K562 (cell line): ENCODE data around the gene RXRB. TPM values are rescaled to one million over a fixed set of nuclear protein-coding genes. Genes with fewer than 3 reads are reported as not detected.

Experiments
- ATAC-seq: fragments of 200-7000 bp; cut with Tn5 transposase; 3 replicates; pipeline ENCODE4 v1.9.1; 2020; ENCODE audit warnings: moderate library complexity
- BruUV-seq: library from RNA; stranded (reverse); fragments of 400-500 nt; replicated peaks from 2 replicates; lab custom pipeline; 2021; lab: Mats Ljungman, UMichigan
- CTCF ChIA-PET: fragments of 300-600 bp; formaldehyde crosslinking; extraction: SDS; loops from one replicate; lab custom pipeline; 2021; ENCODE audit warnings: low intra/inter-chr PET ratio; lab: Yijun Ruan, JAX
- POLR2A ChIA-PET: fragments of 300-600, 350-650 bp; sonication (Branson Sonifier 250); formaldehyde crosslinking; extraction: SDS; loops from one replicate; lab custom pipeline; 2021; ENCODE audit warnings: antibody characterized with exemption, inconsistent platforms; lab: Yijun Ruan, JAX
- DNase-seq, 4 experiments: peaks; one replicate each; pipeline versions ENCODE4 v3.0.0 to v3.0.0-alpha.2; 2011 to 2018; ENCODE audit warnings: low spot score in 3 of 4, mixed read lengths in 3 of 4; ENCODE audit errors: extremely low read depth in 1 of 4
- FAIRE-seq: peaks from 2 replicates; lab custom pipeline; 2011; peaks lifted over from hg19 to GRCh38; lab: Jason Lieb, UNC
- H2AFZ ChIP-seq: 2 replicates; pipeline ENCODE4 v1.6.0; 2011; ENCODE audit warnings: low read depth, low read length, control low read depth, inconsistent platforms
- H3K27ac ChIP-seq: fragments of 200-600 bp; 3 replicates; pipeline ENCODE4 v1.8.0; 2011; ENCODE audit warnings: low read depth, mild to moderate bottlenecking, control low read depth, inconsistent platforms, low read length, moderate library complexity, mixed read lengths; ENCODE audit errors: extremely low read depth
- H3K27me3 ChIP-seq, 2 experiments: fragments of 300-600 bp in 1 of 2; 2 replicates in 1 of 2; 3 replicates in 1 of 2; pipeline versions ENCODE4 v1.6.0 to v1.8.0; 2011; ENCODE audit warnings: inconsistent platforms in 2 of 2, low read length in 2 of 2, mild to moderate bottlenecking in 1 of 2, mixed read lengths in 1 of 2, moderate library complexity in 1 of 2; ENCODE audit not compliant: control insufficient read depth in 2 of 2, insufficient read depth in 2 of 2
- H3K36me3 ChIP-seq: fragments of 300-600 bp; 3 replicates; pipeline ENCODE4 v1.8.0; 2011; ENCODE audit warnings: mild to moderate bottlenecking, low read length, inconsistent platforms; ENCODE audit not compliant: control insufficient read depth, insufficient read depth
- H3K4me1 ChIP-seq, 2 experiments: fragments of 200-600 bp in 1 of 2; replicated peaks in 1 of 2; 2 replicates in 1 of 2; 3 replicates in 1 of 2; pipeline versions ENCODE4 v1.5.1 to v1.8.0; 2011; ENCODE audit warnings: inconsistent platforms in 2 of 2, low read length in 2 of 2, mild to moderate bottlenecking in 1 of 2, mixed read lengths in 1 of 2, moderate library complexity in 1 of 2; ENCODE audit not compliant: control insufficient read depth in 2 of 2, insufficient read depth in 2 of 2
- H3K4me2 ChIP-seq: 2 replicates; pipeline ENCODE4 v1.6.1; 2011; ENCODE audit warnings: low read length, control low read depth, inconsistent platforms, mixed read lengths; ENCODE audit not compliant: insufficient read depth
- H3K4me3 ChIP-seq: fragments of 200-600 bp; sonication (generic), shearing (Covaris generic); 2 replicates; pipeline ENCODE4 v1.5.1; 2016; ENCODE audit warnings: control low read depth, inconsistent platforms
- H3K79me2 ChIP-seq: fragments of 200-600 bp; 3 replicates; pipeline ENCODE4 v1.8.0; 2011; ENCODE audit warnings: low read length, inconsistent platforms; ENCODE audit not compliant: control insufficient read depth, insufficient read depth
- H3K9ac ChIP-seq, 2 experiments: 2 replicates each; pipeline versions ENCODE4 v1.6.0 to v1.6.1; 2011; ENCODE audit warnings: low read depth in 2 of 2, low read length in 2 of 2, control low read depth in 1 of 2, inconsistent platforms in 1 of 2, mild to moderate bottlenecking in 1 of 2, mixed read lengths in 1 of 2; ENCODE audit not compliant: insufficient read depth in 1 of 2
- H3K9me1 ChIP-seq: one replicate; pipeline ENCODE4 v1.6.0; 2011; ENCODE audit warnings: inconsistent platforms, mild to moderate bottlenecking, low read length, moderate library complexity; ENCODE audit not compliant: control insufficient read depth, insufficient read depth
- H3K9me3 ChIP-seq: replicated peaks from 2 replicates; pipeline ENCODE4 v1.5.1; 2011; ENCODE audit warnings: low read depth, low read length, inconsistent platforms; ENCODE audit not compliant: control insufficient read depth, insufficient read depth
- H4K20me1 ChIP-seq: replicated peaks from 2 replicates; pipeline ENCODE4 v1.6.1; 2011; ENCODE audit warnings: low read length, inconsistent platforms, mixed read lengths; ENCODE audit not compliant: control insufficient read depth, insufficient read depth
- CBX3 ChIP-seq, 2 experiments: IDR thresholded peaks; 1 replicate in 1 of 2; 2 replicates in 1 of 2; pipeline ENCODE4 v1.6.1; 2012; ENCODE audit warnings: inconsistent platforms in 2 of 2, low read length in 2 of 2, borderline replicate concordance in 1 of 2, control low read depth in 1 of 2
- CTCF ChIP-seq, 3 experiments: IDR thresholded peaks in 2 of 3; conservative IDR thresholded peaks in 1 of 3; 2 replicates each; pipeline ENCODE4 v1.5.1; 2011 to 2012; ENCODE audit warnings: low read length in 3 of 3, mild to moderate bottlenecking in 3 of 3, control low read depth in 2 of 3, improper control_type of control experiment in 1 of 3, inconsistent platforms in 1 of 3, low read depth in 1 of 3, mixed read lengths in 1 of 3, moderate library complexity in 1 of 3; ENCODE audit not compliant: insufficient read depth in 2 of 3
- DNMT1 ChIP-seq: fragments of 450-650 bp; IDR thresholded peaks from 2 replicates; pipeline ENCODE4 v1.6.1; 2016; ENCODE audit warnings: antibody characterized with exemption, mild to moderate bottlenecking
- HBP1 ChIP-seq: fragments of 450-650 bp; formaldehyde crosslinking; IDR thresholded peaks from 2 replicates; pipeline ENCODE4 v1.4.0; 2022; ENCODE audit warnings: missing genetic modification characterization
- HNRNPL ChIP-seq: fragments of 200-400 bp; formaldehyde crosslinking; IDR thresholded peaks from 2 replicates; pipeline ENCODE4 v1.6.1; 2017; ENCODE audit warnings: low read depth, mild to moderate bottlenecking, low read length
- XRCC5 ChIP-seq: fragments of 200-400 bp; formaldehyde crosslinking; IDR thresholded peaks from 2 replicates; pipeline ENCODE4 v1.6.1; 2017; ENCODE audit warnings: low read depth, mild to moderate bottlenecking, low read length
- ZBTB1 ChIP-seq: sonication (generic); formaldehyde crosslinking; IDR thresholded peaks from 2 replicates; pipeline ENCODE4 v1.8.1; 2023; ENCODE audit warnings: missing genetic modification reagents, low read depth, mild to moderate bottlenecking, borderline replicate concordance
- ZC3H11A ChIP-seq: IDR thresholded peaks from 2 replicates; pipeline ENCODE4 v1.6.1; 2012; ENCODE audit warnings: low read depth, low read length, improper control_type of control experiment
- ZMIZ1 ChIP-seq, 2 experiments: fragments of 150-350 bp in 1 of 2; IDR thresholded peaks; 2 replicates each; pipeline ENCODE4 v1.6.1; 2012 to 2016; ENCODE audit warnings: low read depth in 2 of 2, low read length in 2 of 2, mild to moderate bottlenecking in 1 of 2, moderate library complexity in 1 of 2
- ZNF121 ChIP-seq: sonication (generic); formaldehyde crosslinking; conservative IDR thresholded peaks from 2 replicates; pipeline ENCODE4 v1.8.0; 2022; ENCODE audit warnings: missing genetic modification reagents
- ZNF224 ChIP-seq: sonication (generic); formaldehyde crosslinking; IDR thresholded peaks from 2 replicates; pipeline ENCODE4 v1.8.0; 2022; ENCODE audit warnings: mild to moderate bottlenecking, missing genetic modification reagents
- ZNF431 ChIP-seq: sonication (generic); formaldehyde crosslinking; IDR thresholded peaks from 2 replicates; pipeline ENCODE4 v1.8.0; 2022; ENCODE audit warnings: mild to moderate bottlenecking, missing genetic modification reagents
- WGBS: fragments of 100-300 bp; shearing (Covaris generic); methylation state at CpG from one replicate; pipeline ENCODE4 v1.1.6; 2016; ENCODE audit warnings: low coverage, mixed read lengths; ENCODE audit not compliant: insufficient coverage; ENCODE audit errors: missing lambda C conversion rate; 5-methylcytosine and 5-hydroxymethylcytosine counted together
- in situ Hi-C: fragments of 300-500 bp; cut with MboI; formaldehyde crosslinking; loops from 4 replicates; pipeline ENCODE4 v1.15.0; 2018; ENCODE audit warnings: inconsistent platforms, mixed read lengths
- intact Hi-C: fragments of 100-400 bp; cut with micrococcal nuclease; formaldehyde crosslinking; loops from 2 replicates; pipeline ENCODE4 v1.14.2; 2022
- polyA plus RNA-seq, 8 experiments: library from polyadenylated mRNA; depleted of rRNA in 4 of 8; stranded (reverse) in 5 of 8; unstranded in 3 of 8; fragments of >200 nt; fragmentation: Nextera tagmentation in 2 of 8; fragmentation: Illumina TruSeq in 1 of 8; extraction: Ambion mirVana in 2 of 8; extraction: Trizol in 1 of 8; gene quantifications; 2 replicates each; pipeline versions ENCODE4 v1.2.1 to v1.2.3, GENCODE V29; 2011 to 2014; ENCODE audit warnings: inconsistent platforms in 1 of 8, missing spikeins in 1 of 8
- total RNA-seq, 7 experiments: library from RNA; depleted of rRNA in 6 of 7; stranded (reverse); fragments of >200 nt in 6 of 7; fragmentation: Illumina TruSeq in 2 of 7; extraction: Trizol in 2 of 7; gene quantifications; 2 replicates each; pipeline versions ENCODE4 v1.2.1 to v1.2.3, GENCODE V29; 2011 to 2021; ENCODE audit warnings: low replicate concordance in 1 of 7

The RXRB gene
- total and polyA plus RNA-seq, 9 of the 15 experiments (the other 6 are each of a cell fraction or from before 2014, with no cell fraction given) = 0.76 to 35.5 (median 18.4) TPM

- TF ChIP-seq CTCF (IDR thresholded peaks at IDR 0.05 in 2 of 3, conservative IDR thresholded peaks at IDR 0.05 in 1 of 3; ENCODE audit: insufficient read depth in 2 of 3, low read depth in 1 of 3, low read length in 3 of 3) = peak; percentile 26 to 45 (median 34); a peak in 4 of 6 replicates
Observed at GRCh38 chr6:33175436-33176069, 24.9 kb downstream of the RXRB start (continued).

GRCh38 chr6:33174784-33175183, 25.7 kb downstream of the RXRB start:
- DNase-seq (no peak), ATAC-seq (no peak), FAIRE-seq (no peak)
- Histone ChIP-seq H3K4me2 (no peak overlapping the region), H3K27ac (no peak overlapping the region), H3K79me2 (no peaks in the 10 kb centered on the region), H3K9me1 (no peaks in the 10 kb centered on the region), H3K36me3 (no peaks in the 10 kb centered on the region), H4K20me1 (no peaks in the 10 kb centered on the region; the same call in 1 of the 2 replicates), H3K27me3 (peaks cover 3 to 18% of the 10 kb centered on the region in 2 experiments; a peak in 4 of 5 replicates), H2AFZ (no peak overlapping the region), H3K9me3 (no peaks in the 10 kb centered on the region), H3K4me3 (no peak overlapping the region), H3K4me1 (no peaks in the 10 kb centered on the region), H3K9ac (no peak overlapping the region)
- POLR2A ChIA-PET = interaction anchor here (0.6 to 2.7 kb wide), 3 partner anchors 11 to 478 kb away, joined by 3 to 11 read pairs (median 5); no protein-coding TSS in a partner anchor
- CTCF ChIA-PET = interaction anchor here (1.2 to 1.7 kb wide), 2 partner anchors 22 to 74 kb away, joined by 3 to 9 read pairs; no protein-coding TSS in a partner anchor
- in situ Hi-C loops (no loop called here), intact Hi-C loops (loop anchor here (2.0 kb wide), 1 partner anchor 52 kb away; no protein-coding TSS in a partner anchor)
- no TSS peak for BruUV-seq
- 0% methylated on average over 4 of the region's 4 CpGs for WGBS
- TF ChIP-seq ZBTB1 (no peak), HBP1 (no peak), CBX3 (IDR thresholded peaks at IDR 0.05; ENCODE audit: borderline replicate concordance in 1 of 2, low read length in 2 of 2) (no peak), ZMIZ1 (IDR thresholded peaks at IDR 0.05; ENCODE audit: low read depth in 2 of 2, low read length in 2 of 2) (no peak), XRCC5 (no peak), ZNF121 (CRISPR knock-in tag) (no peak), ZNF431 (CRISPR knock-in tag) (no peak), HNRNPL (no peak), DNMT1 (no peak), ZC3H11A (no peak), ZNF224 (CRISPR knock-in tag) (no peak)
